Ectodermal cell (in vitro differentiated cells): ENCODE data around the gene ZDHHC14.

Source experiments
- H3K27ac ChIP-seq: 2 replicates; pipeline ENCODE4 v1.7.0; 2013; ENCODE audit warnings: mild to moderate bottlenecking, low read depth, low read length; ENCODE audit not compliant: insufficient read depth, poor library complexity, severe bottlenecking
- H3K27me3 ChIP-seq: 2 replicates; pipeline ENCODE4 v1.7.0; 2013; ENCODE audit warnings: mild to moderate bottlenecking, low read length; ENCODE audit not compliant: insufficient read depth, control insufficient read depth, poor library complexity, severe bottlenecking
- H3K36me3 ChIP-seq: one replicate; pipeline ENCODE4 v1.7.0; 2013; ENCODE audit warnings: low read length; ENCODE audit not compliant: control insufficient read depth, insufficient read depth
- H3K4me1 ChIP-seq: one replicate; pipeline ENCODE4 v1.7.0; 2013; ENCODE audit warnings: low read length; ENCODE audit not compliant: control insufficient read depth, insufficient read depth
- H3K4me3 ChIP-seq: 2 replicates; pipeline ENCODE4 v1.7.0; 2013; ENCODE audit warnings: low read depth, low read length, control low read depth; ENCODE audit not compliant: insufficient read depth
- H3K9me3 ChIP-seq: 2 replicates; pipeline ENCODE4 v1.7.0; 2013; ENCODE audit warnings: mild to moderate bottlenecking, low read length, moderate library complexity; ENCODE audit not compliant: control insufficient read depth
- WGBS, 2 experiments: methylation state at CpG; one replicate each; pipeline ENCODE4 v1.1.7; 2013; ENCODE audit warnings: missing lambda C conversion rate in 2 of 2; 5-methylcytosine and 5-hydroxymethylcytosine counted together

ZDHHC14 gene

DNA sequence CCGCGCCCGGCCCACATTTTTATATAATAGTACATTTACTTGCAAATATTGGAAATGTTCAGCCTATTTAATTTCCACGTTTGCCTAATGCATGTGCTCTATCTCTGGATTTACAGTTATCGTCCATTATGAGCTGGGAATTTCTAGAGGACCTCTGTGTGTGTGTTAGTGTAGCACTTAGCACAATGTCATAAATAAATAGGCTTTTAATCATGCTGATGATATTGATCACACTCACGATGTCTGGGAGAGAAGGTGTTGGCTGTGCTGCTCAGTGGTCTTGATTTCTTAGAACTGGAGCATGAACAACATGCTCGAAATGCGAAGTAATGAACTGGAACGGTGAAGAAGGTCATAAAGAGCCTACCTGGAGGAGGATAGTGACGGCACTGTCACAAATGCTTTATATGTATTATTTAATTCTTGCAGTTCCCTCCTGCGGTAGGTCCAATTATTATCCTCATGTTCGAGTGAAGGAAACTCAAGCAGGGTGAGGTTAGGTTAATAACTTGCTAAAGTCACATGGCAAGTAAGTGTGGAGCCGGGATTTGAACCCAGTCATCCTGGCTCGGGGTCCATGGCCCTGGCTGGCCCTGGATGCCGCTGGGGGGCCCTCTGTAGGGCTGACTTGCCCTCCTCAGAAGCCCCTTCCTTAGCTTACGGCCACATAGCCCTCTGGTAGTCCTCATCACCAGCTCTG is 130.8 kb downstream of the ZDHHC14 start:
- H3K27ac ChIP-seq, result no peak overlapping the region
- WGBS, 2 experiments, result 94 to 96% methylated on average over 12 to 16 of the region's 16 CpGs

DNA sequence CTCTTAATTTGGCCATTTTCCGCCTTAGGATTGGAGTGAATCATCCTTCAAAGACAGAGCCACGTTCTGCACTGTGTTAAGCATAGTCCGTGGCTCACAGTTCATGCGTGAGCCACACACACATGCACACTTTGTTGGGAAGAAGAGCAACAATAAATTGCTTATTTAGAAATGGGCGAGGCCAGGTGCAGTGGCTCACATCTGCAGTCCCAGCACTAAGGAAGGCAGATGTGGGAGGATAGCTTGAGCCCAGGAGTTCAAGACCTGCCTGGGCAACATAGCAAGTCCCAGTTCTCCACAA is 131.3 kb downstream of the ZDHHC14 start:
- no peak overlapping the region for H3K27ac ChIP-seq

More for the DNA sequence above, 130.8 kb downstream of the ZDHHC14 start:
- Histone ChIP-seq H3K27me3 (no peaks in the 10 kb centered on the region), H3K4me1 (no peaks in the 10 kb centered on the region), H3K9me3 (no peaks in the 10 kb centered on the region), H3K4me3 (no peak overlapping the region), H3K36me3 (no peaks in the 10 kb centered on the region)

DNA sequence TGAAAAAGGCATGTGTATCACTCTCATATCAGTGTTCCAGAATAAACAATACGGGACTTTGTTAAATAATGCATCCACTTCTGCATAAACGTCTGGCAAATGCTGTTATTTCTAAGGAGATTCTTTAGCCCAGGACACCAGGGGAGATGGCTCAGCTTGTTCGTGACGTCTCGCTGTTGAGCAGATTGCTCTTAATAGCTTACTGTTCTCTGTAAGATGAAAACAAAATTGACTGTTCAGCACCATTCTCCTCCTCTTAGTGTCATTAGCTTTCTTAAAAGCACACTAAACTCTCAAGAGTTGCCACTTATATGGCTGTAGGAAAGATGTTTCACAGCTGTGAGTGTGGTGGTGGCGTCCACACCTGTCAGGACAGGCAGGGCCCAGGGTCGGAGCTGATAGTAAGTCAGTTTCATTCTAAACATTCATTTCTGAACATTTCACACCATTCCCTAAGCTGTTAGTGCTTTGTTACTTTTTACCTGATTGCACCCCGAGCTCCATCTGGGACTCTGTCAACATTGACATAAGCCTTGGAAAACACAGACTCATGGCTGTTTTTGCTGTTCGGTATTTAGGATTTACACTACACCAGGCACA is 132.1 kb downstream of the ZDHHC14 start:
- Histone ChIP-seq H3K36me3 (no peaks in the 10 kb centered on the region), H3K4me1 (no peaks in the 10 kb centered on the region), H3K9me3 (no peaks in the 10 kb centered on the region), H3K4me3 (no peak overlapping the region), H3K27me3 (no peaks in the 10 kb centered on the region), H3K27ac (no peak overlapping the region)
- 91 to 93% methylated on average over 9 of the region's 9 CpGs for WGBS, 2 experiments

More for the DNA sequence above, 131.3 kb downstream of the ZDHHC14 start:
- no peaks in the 10 kb centered on the region for H3K27me3 ChIP-seq
- WGBS, 2 experiments, result 89 to 91% methylated on average over 5 of the region's 5 CpGs
- H3K4me1 ChIP-seq, result no peaks in the 10 kb centered on the region
- H3K36me3 ChIP-seq, result no peaks in the 10 kb centered on the region
- H3K9me3 ChIP-seq, result no peaks in the 10 kb centered on the region
- H3K4me3 ChIP-seq, result no peak overlapping the region

DNA sequence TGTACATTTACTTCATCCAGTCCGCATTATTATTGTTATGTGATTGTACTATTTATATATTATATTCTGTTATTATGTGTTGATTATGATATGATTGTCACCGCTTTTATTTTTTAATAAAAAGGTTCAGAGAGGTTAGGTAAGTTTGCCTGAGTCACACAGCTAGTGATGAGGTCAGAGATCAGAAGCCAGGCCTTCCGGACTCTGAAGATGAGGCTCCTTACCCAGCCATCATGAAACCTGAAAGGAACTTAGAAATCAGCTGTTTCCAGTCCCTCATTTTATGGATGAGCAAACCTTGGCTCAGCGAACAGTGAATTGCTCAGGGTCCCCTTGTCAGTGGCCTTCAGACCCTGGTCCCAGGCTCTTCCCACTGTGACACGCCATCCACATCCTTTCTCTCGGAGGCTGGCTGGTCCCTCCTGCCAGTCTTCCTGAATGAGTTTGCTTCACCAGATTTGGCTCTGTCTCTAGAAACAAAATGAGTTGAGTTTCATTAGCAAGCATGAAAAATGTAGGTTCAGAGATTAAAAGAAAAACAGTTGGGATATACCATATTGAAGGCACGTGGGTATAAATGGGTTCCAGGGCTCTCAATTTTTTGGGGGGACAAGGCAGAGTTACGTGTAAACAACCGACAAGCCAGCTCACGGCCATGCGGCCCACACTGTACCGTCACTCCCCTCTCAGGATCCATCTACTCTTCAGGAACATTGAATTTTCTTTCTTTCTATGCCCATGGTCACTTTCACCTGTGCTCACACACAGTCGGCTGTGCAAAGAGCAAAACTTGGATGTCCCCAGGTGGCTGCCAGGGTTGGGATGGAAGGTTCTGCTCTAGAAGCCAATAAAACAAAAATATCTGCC is 132.9 kb downstream of the ZDHHC14 start:
- Histone ChIP-seq H3K4me1 (no peaks in the 10 kb centered on the region), H3K27ac (no peak overlapping the region), H3K4me3 (no peak overlapping the region), H3K9me3 (no peaks in the 10 kb centered on the region), H3K36me3 (no peaks in the 10 kb centered on the region), H3K27me3 (no peaks in the 10 kb centered on the region)
- WGBS, 2 experiments, result 92 to 94% methylated on average over 12 of the region's 13 CpGs

DNA sequence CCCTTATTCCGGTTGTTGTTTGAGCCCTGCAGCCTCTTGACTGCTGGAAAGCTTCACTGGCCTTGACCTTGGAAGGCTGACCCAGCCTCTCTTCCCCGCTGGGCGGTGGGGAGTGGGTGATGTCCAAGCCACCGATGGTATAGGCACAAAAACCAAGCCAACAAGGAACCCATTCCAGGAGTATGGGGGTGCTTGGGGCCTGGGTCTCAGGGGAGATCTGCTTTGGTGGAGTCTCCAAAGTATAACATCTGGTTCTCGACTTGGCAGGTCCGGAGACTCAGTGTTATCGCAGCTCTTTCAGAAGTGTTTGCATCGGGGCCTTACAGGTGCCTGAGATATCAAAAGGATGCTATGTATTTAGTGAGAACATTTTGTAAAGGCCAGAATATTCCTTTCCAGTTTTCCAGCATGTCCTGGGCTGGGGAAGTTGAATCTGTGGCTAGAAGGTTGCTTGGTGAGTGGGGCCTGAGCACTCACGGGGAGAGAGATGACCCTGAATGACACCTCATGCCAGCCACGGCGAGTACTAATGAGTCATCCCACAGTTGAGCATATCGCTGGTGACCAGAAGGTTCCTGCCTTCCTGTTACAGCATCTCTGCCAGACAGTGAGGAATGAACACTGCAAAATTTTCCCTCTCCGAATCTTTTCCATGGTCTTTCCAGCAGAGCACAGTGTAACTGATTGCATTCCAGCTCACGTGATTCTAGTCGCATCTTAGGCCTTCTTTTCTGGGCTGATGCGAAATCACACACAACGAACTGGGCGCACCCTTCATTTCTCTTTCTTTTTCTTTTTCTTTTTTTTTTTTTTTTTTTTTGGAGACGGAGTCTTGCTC is 133.9 kb downstream of the ZDHHC14 start:
- H3K9me3 ChIP-seq, result no peaks in the 10 kb centered on the region
- H3K4me1 ChIP-seq, result no peaks in the 10 kb centered on the region
- H3K4me3 ChIP-seq, result no peak overlapping the region
- H3K27me3 ChIP-seq, result no peaks in the 10 kb centered on the region
- no peaks in the 10 kb centered on the region for H3K36me3 ChIP-seq
- no peak overlapping the region for H3K27ac ChIP-seq
- 91 to 95% methylated on average over 19 of the region's 19 CpGs for WGBS, 2 experiments

DNA sequence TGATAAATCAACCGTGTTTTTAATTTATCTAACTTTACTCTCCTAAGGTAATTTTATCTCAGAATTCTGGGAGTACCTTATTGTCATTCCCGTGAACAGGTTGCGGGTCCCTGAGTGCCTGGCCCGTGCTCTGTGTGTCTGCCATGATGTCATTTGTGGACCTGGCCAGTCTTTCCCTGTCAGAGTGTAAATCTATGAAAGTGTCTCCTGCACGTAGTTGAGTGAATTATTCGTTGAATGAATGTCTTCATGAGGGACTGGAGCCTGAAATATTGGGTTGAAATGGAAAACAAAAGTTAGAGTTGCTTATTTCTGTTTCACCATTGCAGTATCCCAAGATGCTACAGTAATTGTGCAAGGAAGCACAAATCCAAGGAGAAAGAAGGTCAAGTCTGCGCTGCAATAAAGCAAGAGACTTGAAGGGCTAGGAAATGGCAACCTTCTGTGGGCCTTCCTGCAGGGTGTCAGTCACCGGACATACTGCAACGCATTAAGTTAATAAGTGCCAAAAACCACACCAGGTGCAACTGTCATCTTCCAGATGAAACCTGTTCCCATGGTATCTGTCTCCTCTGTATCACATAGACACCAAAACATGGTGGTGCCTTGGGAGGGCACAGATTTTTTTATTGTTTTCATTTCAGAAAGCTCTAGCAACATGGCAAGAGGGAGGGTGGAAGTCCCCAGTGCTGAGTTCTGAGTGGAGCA is 135.5 kb downstream of the ZDHHC14 start:
- no peaks in the 10 kb centered on the region for H3K27me3 ChIP-seq
- no peak overlapping the region for H3K4me3 ChIP-seq
- WGBS, 2 experiments, result 94 to 95% methylated on average over 9 of the region's 9 CpGs
- H3K4me1 ChIP-seq, result no peaks in the 10 kb centered on the region
- no peaks in the 10 kb centered on the region for H3K9me3 ChIP-seq
- no peak overlapping the region for H3K27ac ChIP-seq
- no peaks in the 10 kb centered on the region for H3K36me3 ChIP-seq

DNA sequence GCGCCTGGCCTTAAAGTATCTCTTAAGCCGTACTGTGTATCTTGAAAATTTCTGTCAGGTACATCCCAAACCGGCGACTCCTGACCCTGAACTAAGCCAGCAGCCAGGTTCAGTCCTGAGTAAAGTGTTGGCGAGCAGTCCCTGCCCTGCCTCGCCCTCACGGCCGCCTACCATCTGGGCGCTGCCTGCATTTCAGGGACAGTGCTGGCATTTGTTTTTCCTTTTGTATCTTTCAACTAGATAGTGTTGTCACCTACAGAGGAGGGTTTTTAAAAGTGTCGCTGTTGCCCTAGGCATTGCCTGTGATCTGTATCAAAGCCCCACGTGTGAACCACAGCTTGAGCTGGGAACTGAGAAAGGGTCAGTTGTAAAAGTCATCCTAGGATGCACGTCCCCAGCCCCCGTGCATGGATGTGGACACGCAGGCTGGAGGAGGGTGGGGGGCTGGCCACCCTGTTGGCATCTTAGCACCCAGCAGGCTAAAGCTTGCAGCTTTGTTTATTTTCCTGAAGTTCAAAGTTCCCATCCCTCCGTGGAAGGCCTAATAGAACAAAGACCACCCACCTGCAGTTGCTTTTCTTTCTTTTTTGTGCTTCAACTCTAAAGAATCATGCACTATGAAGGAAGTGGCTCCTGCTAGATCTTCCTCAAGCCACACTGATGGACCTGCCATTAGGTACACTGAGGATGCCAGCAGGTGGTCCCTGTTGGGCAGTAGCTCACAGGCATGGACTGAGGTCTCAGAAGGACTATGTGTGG is 136.8 kb downstream of the ZDHHC14 start:
- Histone ChIP-seq H3K4me3 (no peak overlapping the region), H3K9me3 (no peaks in the 10 kb centered on the region), H3K4me1 (no peaks in the 10 kb centered on the region), H3K36me3 (no peaks in the 10 kb centered on the region), H3K27me3 (no peaks in the 10 kb centered on the region), H3K27ac (no peak overlapping the region)
- 70 to 71% methylated on average over 15 of the region's 15 CpGs for WGBS, 2 experiments

DNA sequence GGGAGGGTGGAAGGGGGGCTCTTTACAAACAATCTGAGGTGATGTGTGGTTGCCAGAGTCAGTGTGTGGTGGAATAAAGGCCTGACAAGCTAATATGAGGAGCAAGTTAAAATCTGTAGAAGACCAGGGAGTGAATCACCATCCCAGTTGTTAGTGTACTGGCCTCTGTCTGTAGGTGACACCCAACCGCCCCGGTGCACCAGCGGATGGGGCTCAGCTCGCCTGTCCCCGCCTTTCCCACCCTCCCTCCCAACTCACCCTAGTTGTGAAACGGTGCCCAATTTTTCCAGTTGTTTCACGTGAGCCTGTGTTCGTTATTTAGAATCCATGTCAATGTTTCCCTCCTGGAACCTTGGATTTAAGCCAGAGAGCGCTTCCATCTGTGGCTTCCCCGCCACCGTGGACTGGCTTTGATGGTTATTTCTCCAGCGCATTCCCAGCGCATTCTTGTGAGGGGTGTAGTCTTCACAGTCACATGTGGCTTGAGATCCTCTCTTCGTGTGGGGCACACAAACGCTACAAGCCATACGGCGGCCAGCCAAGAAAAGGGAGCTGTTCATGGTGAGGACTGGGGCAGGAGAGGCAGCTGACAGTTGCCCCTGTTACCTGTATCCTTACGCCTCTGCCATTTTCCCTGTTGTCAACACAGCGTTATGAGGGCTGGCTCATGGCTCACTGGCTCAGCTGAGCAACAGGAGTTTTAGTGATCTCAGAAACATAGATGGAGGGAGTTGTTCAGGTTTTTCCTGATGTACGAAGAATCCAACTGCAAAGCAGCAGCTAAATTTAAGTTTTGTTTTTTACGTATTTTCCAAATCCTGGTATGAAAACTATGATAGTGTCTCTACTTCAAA is 137.6 kb downstream of the ZDHHC14 start:
- Histone ChIP-seq H3K4me3 (no peak overlapping the region), H3K9me3 (no peaks in the 10 kb centered on the region), H3K36me3 (no peaks in the 10 kb centered on the region), H3K27ac (no peak overlapping the region), H3K4me1 (no peaks in the 10 kb centered on the region), H3K27me3 (no peaks in the 10 kb centered on the region)
- WGBS, 2 experiments, result 89 to 90% methylated on average over 21 of the region's 21 CpGs
